HG02840 (cell line): ENCODE data around the gene CHAC1.

Source experiments
- ATAC-seq: cut with Tn5 transposase; IDR thresholded peaks from one replicate; pipeline ENCODE4 v1.9.1; 2021; ENCODE audit warnings: mild to moderate bottlenecking, moderate library complexity, moderate number of reproducible peaks; ENCODE audit not compliant: unreplicated experiment, low FRiP score

CHAC1 gene

GRCh38 chr15:40922608-40923005, 30.7 kb upstream of the CHAC1 start:
- ATAC-seq = no peak

DNA sequence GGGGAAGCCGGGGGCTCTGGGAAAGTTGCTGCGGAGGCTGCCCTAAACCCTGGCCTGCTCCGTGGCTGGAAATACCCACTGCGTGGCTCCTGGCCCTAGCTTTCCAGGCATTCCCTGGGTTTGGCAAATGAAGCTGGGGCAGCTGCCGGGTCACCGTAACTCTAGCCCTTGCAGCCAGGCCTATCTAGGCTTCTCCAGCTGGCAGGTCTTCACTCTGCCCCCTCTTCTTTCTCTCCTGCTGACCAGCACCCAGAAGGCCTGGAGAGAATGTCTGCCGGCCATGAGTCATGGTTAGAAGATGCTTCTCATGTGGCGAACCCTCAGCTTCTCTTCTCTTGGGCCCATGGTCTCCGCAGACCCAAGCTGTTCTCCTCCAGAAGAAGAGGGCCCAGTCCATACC, 29.7 kb upstream of the CHAC1 start:
- no peak for ATAC-seq

- ATAC-seq = no peak
These were observed 27.8 kb upstream of the CHAC1 start for GRCh38 chr15:40925495-40925862.

GRCh38 chr15:40925863-40926658, 27.2 kb upstream of the CHAC1 start:
- ATAC-seq = no peak

GRCh38 chr15:40926659-40927494, 26.4 kb upstream of the CHAC1 start:
- ATAC-seq = no peak

GRCh38 chr15:40927495-40927872, 25.8 kb upstream of the CHAC1 start:
- ATAC-seq = no peak

DNA sequence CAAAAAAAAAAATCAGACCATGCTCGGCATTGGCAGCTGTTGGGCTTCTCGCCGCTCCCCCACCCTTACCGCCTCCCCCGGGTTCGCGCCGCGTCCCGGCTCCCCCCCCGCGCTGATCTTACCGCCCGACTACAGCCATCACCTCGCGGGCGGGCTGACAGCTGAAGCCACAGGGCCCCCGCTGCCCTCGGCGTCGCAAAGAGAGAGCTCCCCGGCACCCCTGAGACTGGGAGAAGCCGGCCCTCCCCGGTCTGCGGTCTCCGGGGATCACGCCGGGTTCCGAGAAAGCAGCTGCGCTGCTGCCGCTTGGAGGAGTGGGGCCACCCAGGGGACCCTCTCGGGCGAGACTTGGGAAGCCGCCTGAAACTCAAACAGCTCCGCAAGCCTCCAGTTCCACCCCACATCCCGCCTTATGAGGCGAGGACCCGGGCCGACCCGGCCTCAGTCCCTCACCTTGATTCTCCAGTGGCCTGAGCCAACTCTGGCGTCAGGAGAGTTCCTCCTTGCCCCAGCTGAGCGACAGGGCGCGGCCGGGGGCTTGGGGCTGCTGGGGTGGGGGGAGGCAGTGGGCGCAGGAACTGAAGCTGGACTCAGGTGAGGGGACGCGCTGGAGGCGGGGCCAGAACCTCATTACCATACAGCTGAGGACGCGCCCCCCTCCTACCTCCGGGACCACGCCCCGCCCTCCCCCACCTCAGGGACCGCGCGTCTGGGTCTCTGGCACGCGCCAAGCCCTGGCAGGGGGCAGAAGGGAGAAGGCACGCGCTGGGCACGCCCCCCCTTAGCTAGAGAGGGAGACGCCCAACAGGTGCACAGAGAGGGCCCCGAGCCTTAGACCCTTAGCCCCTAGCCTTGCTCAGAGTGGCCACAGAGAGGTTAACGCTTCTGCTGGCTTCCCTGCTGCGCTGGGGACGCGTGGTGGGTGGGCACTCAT, 25.1 kb upstream of the CHAC1 start:
- ATAC-seq = no peak

DNA sequence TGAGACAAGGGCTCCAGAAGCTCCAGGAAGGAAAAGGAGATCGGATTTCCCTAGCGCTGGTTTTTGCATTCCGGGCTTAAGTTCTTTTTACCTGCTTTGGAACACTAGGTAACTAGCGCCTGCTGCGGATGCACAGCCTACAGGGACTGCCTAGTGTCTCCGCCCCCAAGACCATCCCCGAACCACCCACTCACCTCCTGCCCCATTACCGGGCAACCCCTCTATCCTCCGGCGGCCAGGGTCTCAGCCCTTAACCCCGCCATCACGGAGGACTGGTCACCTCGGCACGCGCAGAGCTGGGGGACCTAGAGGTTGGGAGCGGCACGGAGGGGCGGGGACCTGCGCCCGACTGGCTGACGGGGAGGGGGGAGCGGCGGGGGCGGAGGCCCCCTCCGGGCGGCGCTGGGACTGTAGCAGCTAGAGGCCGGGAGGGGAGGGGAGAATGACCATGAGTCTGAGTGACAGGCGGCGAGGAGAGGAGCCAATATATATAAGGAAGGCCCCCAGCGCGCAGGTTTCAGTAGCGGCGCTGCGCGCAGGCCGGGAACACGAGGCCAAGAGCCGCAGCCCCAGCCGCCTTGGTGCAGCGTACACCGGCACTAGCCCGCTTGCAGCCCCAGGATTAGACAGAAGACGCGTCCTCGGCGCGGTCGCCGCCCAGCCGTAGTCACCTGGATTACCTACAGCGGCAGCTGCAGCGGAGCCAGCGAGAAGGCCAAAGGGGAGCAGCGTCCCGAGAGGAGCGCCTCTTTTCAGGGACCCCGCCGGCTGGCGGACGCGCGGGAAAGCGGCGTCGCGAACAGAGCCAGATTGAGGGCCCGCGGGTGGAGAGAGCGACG, 24.2 kb upstream of the CHAC1 start, which contains the start of gene DLL4:
DLL4 (plus strand) TSS at position 520 of the 839 bp plus-strand sequence. CDS start 329 bp downstream, outside the sequence.
- no peak for ATAC-seq

GRCh38 chr15:40929660-40930429, 23.4 kb upstream of the CHAC1 start:
- no peak for ATAC-seq

- no peak for ATAC-seq
These were observed 22.6 kb upstream of the CHAC1 start for GRCh38 chr15:40930430-40931299.

GRCh38 chr15:40931300-40932142, 21.8 kb upstream of the CHAC1 start:
- ATAC-seq = no peak

DNA sequence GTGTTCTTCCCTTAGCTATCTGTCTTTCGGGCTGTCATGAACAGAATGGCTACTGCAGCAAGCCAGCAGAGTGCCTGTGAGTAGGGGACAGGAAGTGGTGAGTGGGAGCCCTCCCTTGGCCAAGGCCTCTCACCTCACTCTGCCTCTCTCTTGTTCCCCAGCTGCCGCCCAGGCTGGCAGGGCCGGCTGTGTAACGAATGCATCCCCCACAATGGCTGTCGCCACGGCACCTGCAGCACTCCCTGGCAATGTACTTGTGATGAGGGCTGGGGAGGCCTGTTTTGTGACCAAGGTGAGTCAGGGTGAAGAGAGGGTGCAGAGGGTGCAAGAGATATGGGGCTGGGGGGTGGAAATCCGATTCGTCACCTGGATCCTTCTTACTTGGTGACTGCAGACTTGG, 21.1 kb upstream of the CHAC1 start:
- ATAC-seq = no peak

GRCh38 chr15:40932649-40933516, 20.4 kb upstream of the CHAC1 start:
- ATAC-seq = no peak

GRCh38 chr15:40933517-40933902, 19.8 kb upstream of the CHAC1 start:
- ATAC-seq = no peak

DNA sequence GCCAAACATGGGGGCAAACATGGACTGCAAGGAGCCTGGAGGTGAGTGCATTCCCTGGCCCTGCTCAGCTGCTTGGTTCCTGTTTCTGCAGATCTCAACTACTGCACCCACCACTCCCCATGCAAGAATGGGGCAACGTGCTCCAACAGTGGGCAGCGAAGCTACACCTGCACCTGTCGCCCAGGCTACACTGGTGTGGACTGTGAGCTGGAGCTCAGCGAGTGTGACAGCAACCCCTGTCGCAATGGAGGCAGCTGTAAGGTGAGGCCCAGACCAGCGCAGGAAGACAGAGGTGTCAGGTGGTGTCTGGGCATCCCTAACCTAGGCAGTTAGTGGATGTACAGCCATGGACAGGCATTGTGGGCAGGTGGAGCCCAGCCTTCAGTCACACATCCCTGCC, 18.8 kb upstream of the CHAC1 start:
- no peak for ATAC-seq

DNA sequence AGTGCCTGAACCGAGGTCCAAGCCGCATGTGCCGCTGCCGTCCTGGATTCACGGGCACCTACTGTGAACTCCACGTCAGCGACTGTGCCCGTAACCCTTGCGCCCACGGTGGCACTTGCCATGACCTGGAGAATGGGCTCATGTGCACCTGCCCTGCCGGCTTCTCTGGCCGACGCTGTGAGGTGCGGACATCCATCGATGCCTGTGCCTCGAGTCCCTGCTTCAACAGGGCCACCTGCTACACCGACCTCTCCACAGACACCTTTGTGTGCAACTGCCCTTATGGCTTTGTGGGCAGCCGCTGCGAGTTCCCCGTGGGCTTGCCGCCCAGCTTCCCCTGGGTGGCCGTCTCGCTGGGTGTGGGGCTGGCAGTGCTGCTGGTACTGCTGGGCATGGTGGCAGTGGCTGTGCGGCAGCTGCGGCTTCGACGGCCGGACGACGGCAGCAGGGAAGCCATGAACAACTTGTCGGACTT, 17.0 kb upstream of the CHAC1 start:
- no peak for ATAC-seq
